Sigmoid colon (tissue), 4 donors: Measurements from ENCODE around the gene FAM120B.

ENCODE experiments used
- CTCF ChIP-seq, 4 experiments: fragments of 450-650 bp in 3 of 4; fragments of 200-600 bp in 1 of 4; IDR thresholded peaks; one replicate each; pipeline ENCODE4 v1.5.1; 2016 to 2019; ENCODE audit warnings: antibody characterized with exemption in 4 of 4, mild to moderate bottlenecking in 3 of 4, moderate library complexity in 2 of 4
- POLR2A ChIP-seq, 2 donors: fragments of 450-650 bp; IDR thresholded peaks; one replicate each; pipeline ENCODE4 v1.6.1; 2016; ENCODE audit warnings: antibody characterized with exemption in 2 of 2, mild to moderate bottlenecking in 2 of 2, moderate library complexity in 2 of 2
- POLR2AphosphoS5 ChIP-seq, 4 donors: sonication (generic); formaldehyde crosslinking; IDR thresholded peaks; one replicate each; pipeline ENCODE4 v1.6.1; 2017; ENCODE audit warnings: antibody characterized with exemption in 4 of 4

GRCh38 chr6:170420283-170420682 is 113.7 kb downstream of the FAM120B start:
- TF ChIP-seq CTCF (IDR thresholded peaks at IDR 0.05) (no peak), POLR2A (IDR thresholded peaks at IDR 0.05) (no peak), POLR2AphosphoS5 (IDR thresholded peaks at IDR 0.05) (no peak)
